Stimulated activated CD4-positive, alpha-beta T cell treated with anti-CD3 and anti-CD28 coated beads, Interleukin-15, amount 100 ng/mL, for 48 hours (primary cell): Measurements from ENCODE around the gene RSPRY1.
"Not testable (repeated sequence)": the region's sequence is repeated elsewhere in the genome, so short reads cannot be mapped to it uniquely, and the experiment has no call there.

Source experiments
- DNase-seq, 2 donors: peaks; one replicate each; pipeline ENCODE4 v3.0.0-alpha.2; 2020; ENCODE audit warnings: low read depth in 2 of 2

Gene RSPRY1

GRCh38 chr16:57271867-57272495 lies 85.9 kb downstream of the RSPRY1 start:
- no peak for DNase-seq

DNA sequence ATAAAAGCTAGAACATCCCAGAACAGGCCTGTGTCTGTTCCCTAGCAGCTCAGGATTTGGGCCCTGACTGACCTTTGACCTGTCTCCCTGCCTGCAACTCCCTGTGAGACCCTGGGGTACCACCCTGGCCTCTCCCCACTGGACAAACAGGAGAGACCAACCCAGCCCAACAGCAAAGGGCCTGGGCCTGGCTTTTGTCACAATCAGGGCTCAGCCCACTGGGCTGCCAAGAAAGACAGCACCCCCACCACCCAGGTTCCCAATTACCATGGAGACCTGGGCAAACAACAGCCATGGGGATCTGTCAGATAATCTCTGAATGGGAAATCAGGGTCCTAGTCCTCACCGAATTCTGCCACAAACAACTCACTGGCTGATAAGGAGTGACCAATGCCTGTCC lies 87.2 kb downstream of the RSPRY1 start:
- no peak for DNase-seq

- no peak for DNase-seq
Measured at GRCh38 chr16:57273826-57274225, 87.7 kb downstream of the RSPRY1 start.

DNA sequence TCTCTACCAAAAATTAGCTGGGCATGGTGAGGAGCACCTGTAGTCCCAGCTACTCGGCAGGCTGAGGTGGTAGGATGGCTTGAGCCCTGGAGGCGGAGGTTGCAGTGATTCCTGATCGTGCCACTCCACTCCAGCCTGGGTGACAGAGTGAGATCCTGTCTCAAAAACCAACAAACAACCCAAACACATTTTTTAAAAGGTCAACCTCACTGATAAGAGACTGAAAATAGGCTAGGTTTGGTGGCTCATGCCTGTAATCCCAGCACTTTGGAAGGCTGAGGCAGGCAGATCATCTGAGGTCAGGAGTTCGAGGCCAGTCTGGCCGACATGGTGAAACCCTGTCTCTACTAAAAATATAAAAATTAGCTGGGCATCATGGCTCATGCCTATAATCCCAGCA lies 89.8 kb downstream of the RSPRY1 start:
- not testable (repeated sequence) for DNase-seq

- DNase-seq = no peak
Measured at GRCh38 chr16:57276596-57276995, 90.5 kb downstream of the RSPRY1 start.

GRCh38 chr16:57277586-57277985 lies 91.5 kb downstream of the RSPRY1 start:
- peak in 1 of 2 donors; percentile 38 for DNase-seq

DNA sequence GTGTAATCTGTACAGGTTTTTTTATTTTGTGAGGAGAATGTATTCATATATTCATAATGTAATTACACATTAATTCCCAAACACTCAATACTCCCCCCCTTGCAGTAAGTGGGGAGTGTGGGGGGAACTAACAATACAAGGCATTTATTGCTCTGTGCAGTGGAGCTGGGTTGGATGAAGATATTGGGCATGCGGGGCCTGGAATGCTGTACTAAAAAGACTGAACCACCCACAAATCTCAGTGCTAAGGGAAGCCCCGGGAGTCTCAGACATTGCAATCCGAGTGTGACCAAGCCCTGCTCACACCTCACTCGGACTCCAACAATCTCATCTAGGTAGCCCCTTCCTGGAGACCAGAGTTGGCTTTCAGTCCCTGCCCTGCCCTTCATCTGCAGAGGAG lies 92.4 kb downstream of the RSPRY1 start:
- no peak for DNase-seq

GRCh38 chr16:57279780-57280638 lies 93.9 kb downstream of the RSPRY1 start:
- DNase-seq = no peak

DNA sequence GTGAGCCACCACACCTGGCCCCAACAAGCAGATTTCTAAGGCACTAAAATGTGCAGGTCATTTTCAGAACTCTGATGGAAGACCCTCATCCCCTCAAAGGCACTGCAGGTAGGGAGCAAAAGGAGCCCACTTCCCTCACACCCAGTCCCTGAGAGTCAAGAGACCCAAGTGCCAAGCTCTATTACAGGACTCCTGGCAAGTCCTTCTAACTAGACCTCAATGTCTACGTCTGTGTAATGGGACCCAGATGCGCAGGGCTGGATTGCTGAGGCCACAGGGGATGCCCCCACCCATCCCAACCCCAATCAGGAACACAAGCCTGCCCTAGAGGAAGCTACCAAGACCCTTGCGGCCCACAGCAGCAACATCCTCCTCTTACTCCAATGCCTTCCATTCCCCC lies 95.7 kb downstream of the RSPRY1 start:
- DNase-seq = no peak

DNA sequence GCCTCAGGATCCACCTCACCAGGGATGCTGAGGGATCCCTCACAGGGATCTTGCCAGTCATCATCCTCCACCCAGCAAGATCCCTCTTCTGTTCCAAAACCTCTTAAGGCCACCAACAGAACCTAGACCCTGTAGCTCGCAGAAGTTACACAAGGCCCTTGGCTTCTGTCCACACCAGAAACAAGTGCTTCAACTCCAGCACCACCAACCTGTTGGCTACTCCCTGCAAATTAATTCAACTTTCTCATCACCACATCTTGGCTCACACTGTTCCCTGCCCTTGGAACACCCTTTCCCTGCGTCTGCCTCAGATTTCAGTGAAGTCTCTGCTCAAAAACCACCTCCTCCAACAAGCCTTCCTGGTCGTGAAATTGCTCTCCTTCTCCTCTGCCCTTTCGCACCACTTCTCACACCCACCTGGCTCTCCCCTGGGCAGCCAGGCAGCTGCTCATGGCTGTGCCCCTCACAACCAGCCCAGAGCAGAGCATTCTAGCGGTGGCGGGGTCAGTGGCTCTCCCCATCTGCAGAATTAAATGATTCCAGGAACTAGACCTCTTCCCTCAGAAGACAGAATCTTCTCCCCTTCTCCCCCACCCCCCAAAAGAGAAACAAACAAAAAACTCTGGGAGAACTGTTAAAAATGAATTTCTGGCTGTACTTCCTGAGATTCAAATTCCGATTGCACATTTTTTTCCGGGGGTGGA lies 96.5 kb downstream of the RSPRY1 start:
- no peak for DNase-seq

DNA sequence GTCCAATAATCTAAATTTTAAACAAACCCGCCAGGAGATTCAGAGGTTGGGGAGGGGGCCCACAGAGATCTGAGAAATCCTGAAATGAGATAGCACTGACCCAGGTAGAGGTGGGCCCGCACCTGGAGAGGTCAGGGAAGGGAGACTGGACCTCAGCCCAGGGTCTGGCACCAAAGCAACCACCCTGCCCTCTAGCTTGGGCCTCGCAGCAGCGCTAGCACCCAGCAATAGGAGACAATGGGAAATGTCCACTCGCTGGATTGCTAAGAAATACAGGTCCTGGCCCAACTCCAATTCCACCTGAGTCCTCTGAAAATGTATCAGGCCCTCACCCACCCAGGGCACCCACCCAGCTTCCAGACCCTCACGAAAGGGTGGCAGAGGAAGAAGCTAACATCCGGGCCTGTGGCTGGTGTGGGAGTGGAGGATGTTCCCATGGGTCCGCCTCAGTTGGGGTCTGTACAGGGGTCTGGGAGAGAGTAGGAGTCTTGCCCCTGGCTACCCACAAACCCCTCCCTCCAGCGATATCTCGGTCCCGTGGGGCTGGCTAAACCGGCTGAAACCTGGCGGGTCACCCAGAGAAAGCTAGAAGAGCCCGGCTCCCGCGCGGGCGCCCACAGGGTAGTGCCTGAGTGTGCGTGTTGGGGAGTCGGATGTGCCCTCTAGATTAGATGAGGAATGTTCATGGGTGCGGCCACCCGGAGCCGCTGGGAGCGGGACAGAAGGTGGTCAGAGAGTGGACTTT lies 97.3 kb downstream of the RSPRY1 start:
- DNase-seq = no peak

GRCh38 chr16:57283959-57284208 lies 97.8 kb downstream of the RSPRY1 start:
- no peak for DNase-seq

GRCh38 chr16:57284209-57284951 lies 98.3 kb downstream of the RSPRY1 start, which contains the start of gene PLLP:
PLLP (minus strand) TSS chr16:57284672; CDS start chr16:57284540, 132 bp downstream.
- no peak for DNase-seq

- no peak for DNase-seq
Measured at GRCh38 chr16:57284952-57285363, 98.8 kb downstream of the RSPRY1 start.

GRCh38 chr16:57285379-57285778 lies 99.2 kb downstream of the RSPRY1 start:
- DNase-seq = no peak

GRCh38 chr16:57289391-57290257 lies 103.5 kb downstream of the RSPRY1 start:
- no peak for DNase-seq
